K562 (cell line): ENCODE results near the gene CDH16. TPM values are rescaled to one million over a fixed set of nuclear protein-coding genes. Genes with fewer than 3 reads are reported as not detected.
A peak's percentile ranks its signal among the peaks of the same experiment; 100 is the strongest.

Experiments
- CC2D1A ChIP-seq: fragments of 450-650 bp; IDR thresholded peaks from 2 replicates; pipeline ENCODE4 v1.6.1; 2017; ENCODE audit warnings: mild to moderate bottlenecking
- CREB3 ChIP-seq: fragments of 450-650 bp; conservative IDR thresholded peaks from 2 replicates; pipeline ENCODE4 v1.6.1; 2016; ENCODE audit warnings: missing genetic modification characterization, low read depth, mild to moderate bottlenecking, missing compliant biosample characterization, moderate library complexity
- CTCF ChIP-seq, 3 experiments: IDR thresholded peaks in 2 of 3; conservative IDR thresholded peaks in 1 of 3; 2 replicates each; pipeline ENCODE4 v1.5.1; 2011 to 2012; ENCODE audit warnings: low read length in 3 of 3, mild to moderate bottlenecking in 3 of 3, control low read depth in 2 of 3, improper control_type of control experiment in 1 of 3, inconsistent platforms in 1 of 3, low read depth in 1 of 3, mixed read lengths in 1 of 3, moderate library complexity in 1 of 3; ENCODE audit not compliant: insufficient read depth in 2 of 3
- KLF16 ChIP-seq: IDR thresholded peaks from 2 replicates; pipeline ENCODE4 v1.6.1; 2016; ENCODE audit warnings: antibody characterized with exemption
- MAZ ChIP-seq, 2 experiments: fragments of 450-650 bp in 1 of 2; sonication (generic) in 1 of 2; formaldehyde crosslinking; IDR thresholded peaks in 1 of 2; conservative IDR thresholded peaks in 1 of 2; 2 replicates each; pipeline versions ENCODE4 v1.4.0 to v1.5.0; 2020; ENCODE audit warnings: mild to moderate bottlenecking in 1 of 2, missing genetic modification reagents in 1 of 2
- PKNOX1 ChIP-seq: fragments of 450-650 bp; IDR thresholded peaks from 2 replicates; pipeline ENCODE4 v1.6.1; 2016
- RUNX1 ChIP-seq: sonication (generic); IDR thresholded peaks from 2 replicates; pipeline ENCODE4 v1.6.1; 2016; ENCODE audit warnings: antibody characterized with exemption, low read depth
- SMC3 ChIP-seq: conservative IDR thresholded peaks from 2 replicates; pipeline ENCODE4 v1.6.1; 2011; ENCODE audit warnings: low read depth, low read length, improper control_type of control experiment; ENCODE audit not compliant: insufficient read depth
- TFAP4 ChIP-seq: sonication (generic); formaldehyde crosslinking; IDR thresholded peaks from 2 replicates; pipeline ENCODE4 v1.8.0; 2022; ENCODE audit warnings: missing genetic modification reagents, mild to moderate bottlenecking, moderate library complexity, borderline replicate concordance
- UBTF ChIP-seq, 2 experiments: IDR thresholded peaks; 2 replicates each; pipeline ENCODE4 v1.6.1; 2012; ENCODE audit warnings: improper control_type of control experiment in 2 of 2, low read depth in 2 of 2, low read length in 2 of 2, borderline replicate concordance in 1 of 2
- ZFX ChIP-seq: sonication (generic); formaldehyde crosslinking; IDR thresholded peaks from 2 replicates; pipeline ENCODE4 v1.8.0; 2022; ENCODE audit warnings: mild to moderate bottlenecking, missing genetic modification reagents, moderate library complexity
- ZNF511 ChIP-seq: sonication (generic); formaldehyde crosslinking; IDR thresholded peaks from 2 replicates; pipeline ENCODE4 v1.8.0; 2022; ENCODE audit warnings: mild to moderate bottlenecking, missing genetic modification reagents
- polyA plus RNA-seq, 8 experiments: library from polyadenylated mRNA; depleted of rRNA in 4 of 8; stranded (reverse) in 5 of 8; unstranded in 3 of 8; fragments of >200 nt; fragmentation: Nextera tagmentation in 2 of 8; fragmentation: Illumina TruSeq in 1 of 8; extraction: Ambion mirVana in 2 of 8; extraction: Trizol in 1 of 8; gene quantifications; 2 replicates each; pipeline versions ENCODE4 v1.2.1 to v1.2.3, GENCODE V29; 2011 to 2014; ENCODE audit warnings: inconsistent platforms in 1 of 8, missing spikeins in 1 of 8
- total RNA-seq, 7 experiments: library from RNA; depleted of rRNA in 6 of 7; stranded (reverse); fragments of >200 nt in 6 of 7; fragmentation: Illumina TruSeq in 2 of 7; extraction: Trizol in 2 of 7; gene quantifications; 2 replicates each; pipeline versions ENCODE4 v1.2.1 to v1.2.3, GENCODE V29; 2011 to 2021; ENCODE audit warnings: low replicate concordance in 1 of 7

Gene CDH16
- total and polyA plus RNA-seq, 9 of the 15 experiments (the other 6 are each of a cell fraction or from before 2014, with no cell fraction given): not detected

- no peak for TF ChIP-seq CREB3 (tag)
- TF ChIP-seq CC2D1A: peak; percentile 90
- TF ChIP-seq CTCF (IDR thresholded peaks at IDR 0.05 in 2 of 3, conservative IDR thresholded peaks at IDR 0.05 in 1 of 3; ENCODE audit: insufficient read depth in 2 of 3, low read depth in 1 of 3, low read length in 3 of 3): peak; percentile 95 to 99 (median 96)
- TF ChIP-seq UBTF (IDR thresholded peaks at IDR 0.05; ENCODE audit: borderline replicate concordance in 1 of 2, low read depth in 2 of 2, low read length in 2 of 2): 0 out of 4 replicates have a peak, but pooled peaks of 1 of the 2 experiments have one; percentile 42
- peak; percentile 45 to 51; a peak in 1 of 4 replicates for TF ChIP-seq MAZ (CRISPR knock-in tag; conservative IDR thresholded peaks at IDR 0.05 in 1 of 2, IDR thresholded peaks at IDR 0.05 in 1 of 2)
- TF ChIP-seq ZNF511: peak; percentile 32; the same call in 1 of the 2 replicates
- TF ChIP-seq PKNOX1: no peak
- peak; percentile 83 for TF ChIP-seq TFAP4 (CRISPR knock-in tag)
- 0 out of 2 replicates have a peak, but pooled peaks have one; percentile 9 for TF ChIP-seq RUNX1
- TF ChIP-seq ZFX: peak; percentile 59
- TF ChIP-seq KLF16: peak; percentile 7; the same call in 1 of the 2 replicates
- peak; percentile 94 for TF ChIP-seq SMC3
Observed at GRCh38 chr16:66894948-66895688, 23.6 kb downstream of the CDH16 start (continued).
